Mesendoderm (in vitro differentiated cells): ENCODE results near the gene ZGPAT.

Source experiments
- DNase-seq: peaks from one replicate; pipeline ENCODE4 v3.0.0; 2013
- H2AK5ac ChIP-seq: 2 replicates; pipeline ENCODE4 v1.6.1; 2013; ENCODE audit warnings: low read length, inconsistent platforms
- H2BK120ac ChIP-seq: 2 replicates; pipeline ENCODE4 v1.6.1; 2013; ENCODE audit warnings: low read depth, mild to moderate bottlenecking, low read length, moderate library complexity, mixed read lengths
- H2BK15ac ChIP-seq: replicated peaks from 2 replicates; pipeline ENCODE4 v1.6.1; 2013; ENCODE audit warnings: low read depth, mild to moderate bottlenecking, moderate library complexity
- H2BK5ac ChIP-seq: 2 replicates; pipeline ENCODE4 v1.6.1; 2013; ENCODE audit warnings: low read length, inconsistent platforms
- H3K18ac ChIP-seq: 2 replicates; pipeline ENCODE4 v1.6.1; 2013; ENCODE audit warnings: mild to moderate bottlenecking, low read length, mixed read lengths
- H3K23ac ChIP-seq: one replicate; pipeline ENCODE4 v1.6.1; 2013; ENCODE audit warnings: low read length
- H3K27ac ChIP-seq: 2 replicates; pipeline ENCODE4 v1.5.1; 2013; ENCODE audit warnings: low read depth, mild to moderate bottlenecking, inconsistent platforms, low read length, moderate library complexity
- H3K27me3 ChIP-seq: 2 replicates; pipeline ENCODE4 v1.6.1; 2013; ENCODE audit warnings: low read length, control low read depth, mild to moderate bottlenecking, inconsistent platforms; ENCODE audit not compliant: insufficient read depth, poor library complexity
- H3K36me3 ChIP-seq: 2 replicates; pipeline ENCODE4 v1.6.1; 2013; ENCODE audit warnings: low read length, inconsistent platforms; ENCODE audit not compliant: control insufficient read depth, insufficient read depth
- H3K4ac ChIP-seq: one replicate; pipeline ENCODE4 v1.6.1; 2013; ENCODE audit warnings: low read depth, mild to moderate bottlenecking, low read length, moderate library complexity
- H3K4me1 ChIP-seq: 2 replicates; pipeline ENCODE4 v1.6.1; 2013; ENCODE audit warnings: low read depth, low read length, inconsistent platforms; ENCODE audit not compliant: control insufficient read depth
- H3K4me2 ChIP-seq: 2 replicates; pipeline ENCODE4 v1.6.1; 2013; ENCODE audit warnings: low read length
- H3K4me3 ChIP-seq: 2 replicates; pipeline ENCODE4 v1.5.1; 2013; ENCODE audit warnings: mild to moderate bottlenecking, low read length
- H3K56ac ChIP-seq: one replicate; pipeline ENCODE4 v1.6.1; 2013; ENCODE audit warnings: low read length
- H3K79me1 ChIP-seq: 2 replicates; pipeline ENCODE4 v1.6.1; 2013; ENCODE audit warnings: low read length, inconsistent platforms
- H3K79me2 ChIP-seq: 2 replicates; pipeline ENCODE4 v1.6.1; 2013; ENCODE audit warnings: mild to moderate bottlenecking, low read length; ENCODE audit not compliant: control insufficient read depth, insufficient read depth
- H3K9ac ChIP-seq: 2 replicates; pipeline ENCODE4 v1.6.1; 2013; ENCODE audit warnings: low read length, inconsistent platforms
- H4K5ac ChIP-seq: one replicate; pipeline ENCODE4 v1.6.1; 2013; ENCODE audit warnings: low read length
- H4K8ac ChIP-seq: one replicate; pipeline ENCODE4 v1.6.1; 2013; ENCODE audit warnings: low read depth, mild to moderate bottlenecking, control low read depth, low read length, moderate library complexity
- WGBS: extraction: QIAGEN DNeasy Blood & Tissue Kit; methylation state at CpG from one replicate; pipeline ENCODE4 v1.1.7; 2013; ENCODE audit warnings: low lambda C conversion rate, missing lambda C conversion rate; ENCODE audit not compliant: insufficient coverage; ENCODE audit errors: extremely low coverage; 5-methylcytosine and 5-hydroxymethylcytosine counted together

Gene ZGPAT

DNA sequence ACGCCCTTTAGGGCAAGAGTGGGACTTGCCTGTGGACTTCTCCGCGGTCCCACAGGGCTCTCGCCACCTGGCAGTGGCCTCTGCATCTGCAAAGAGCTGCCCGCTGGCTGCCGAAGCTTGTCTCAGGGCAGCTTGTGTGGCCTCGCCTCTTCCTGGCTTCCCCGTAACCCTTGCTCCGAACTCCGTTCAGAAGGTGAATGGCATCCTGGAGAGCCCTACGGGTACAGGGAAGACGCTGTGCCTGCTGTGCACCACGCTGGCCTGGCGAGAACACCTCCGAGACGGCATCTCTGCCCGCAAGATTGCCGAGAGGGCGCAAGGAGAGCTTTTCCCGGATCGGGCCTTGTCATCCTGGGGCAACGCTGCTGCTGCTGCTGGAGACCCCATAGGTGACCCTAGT lies 46.7 kb upstream of the ZGPAT start:
- Histone ChIP-seq H2BK120ac (no peak overlapping the region), H2BK15ac (no peak overlapping the region), H3K4ac (no peak overlapping the region), H3K56ac (no peak overlapping the region), H3K9ac (no peak overlapping the region), H3K4me1 (peaks cover 2% of the 10 kb centered on the region), H3K27ac (no peak overlapping the region), H3K36me3 (peaks cover 2% of the 10 kb centered on the region), H3K79me2 (no peaks in the 10 kb centered on the region), H3K4me3 (no peak overlapping the region), H2BK5ac (no peak overlapping the region), H3K27me3 (no peaks in the 10 kb centered on the region), H3K18ac (no peak overlapping the region), H3K79me1 (peaks cover 7% of the 10 kb centered on the region), H3K4me2 (no peak overlapping the region), H4K8ac (no peak overlapping the region), H2AK5ac (no peak overlapping the region), H3K23ac (no peak overlapping the region), H4K5ac (no peak overlapping the region)
- WGBS = no CpG with 5 or more reads among the region's 22 CpGs
- DNase-seq = no peak

DNA sequence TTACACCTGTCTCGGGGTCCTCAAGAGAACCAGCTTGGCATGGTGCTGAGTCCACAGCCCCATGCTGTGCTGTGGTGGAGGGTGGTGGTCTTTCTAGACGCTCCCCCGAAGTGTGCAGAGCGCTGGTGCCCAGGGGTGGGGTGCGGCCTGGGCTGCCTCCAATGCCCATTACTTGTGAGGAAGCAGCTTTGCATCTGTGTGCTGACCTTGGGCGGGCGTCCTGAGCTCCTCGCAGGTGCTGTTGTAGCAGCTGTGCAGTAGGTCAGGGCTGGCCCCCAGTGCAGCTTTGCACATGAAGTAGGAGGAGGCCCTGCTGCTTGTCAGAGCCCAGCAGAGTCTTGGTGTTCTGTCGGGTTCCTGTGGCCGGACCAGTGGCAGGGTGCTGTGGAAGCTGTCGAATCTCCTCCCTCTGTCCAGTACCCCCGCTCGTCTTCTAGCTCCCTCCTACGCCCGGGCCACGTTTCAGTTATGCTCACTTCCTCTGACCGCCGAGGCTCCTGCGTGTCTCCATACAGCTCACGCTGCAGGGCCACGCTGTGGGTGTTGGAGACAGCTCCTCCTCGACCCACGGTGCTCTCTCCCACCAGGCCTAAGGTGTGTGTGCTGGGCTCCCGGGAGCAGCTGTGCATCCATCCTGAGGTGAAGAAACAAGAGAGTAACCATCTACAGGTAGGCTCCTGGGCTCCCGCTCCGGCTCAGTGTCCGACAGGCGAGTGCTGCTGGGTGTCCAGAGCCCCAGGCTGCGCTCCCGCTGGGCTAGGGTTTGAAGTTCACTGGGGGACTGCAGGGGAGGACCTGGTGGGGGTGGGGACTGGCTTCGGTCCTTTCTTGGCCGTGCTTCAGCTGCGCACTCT lies 45.7 kb upstream of the ZGPAT start:
- WGBS = no CpG with 5 or more reads among the region's 33 CpGs
- Histone ChIP-seq H2BK15ac (no peak overlapping the region), H3K79me1 (peaks cover 7% of the 10 kb centered on the region), H3K4me2 (no peak overlapping the region), H3K4ac (no peak overlapping the region), H4K5ac (no peak overlapping the region), H2AK5ac (no peak overlapping the region), H3K23ac (no peak overlapping the region), H3K79me2 (no peaks in the 10 kb centered on the region), H3K27ac (no peak overlapping the region), H3K36me3 (peaks cover 2% of the 10 kb centered on the region), H3K56ac (no peak overlapping the region), H2BK120ac (no peak overlapping the region), H4K8ac (no peak overlapping the region), H3K9ac (no peak overlapping the region), H3K18ac (no peak overlapping the region), H3K27me3 (no peaks in the 10 kb centered on the region), H3K4me3 (no peak overlapping the region), H3K4me1 (peaks cover 2% of the 10 kb centered on the region), H2BK5ac (no peak overlapping the region)
- no peak for DNase-seq

- H2BK5ac ChIP-seq = no peak overlapping the region
- no peak overlapping the region for H3K4me3 ChIP-seq
- no peak overlapping the region for H3K56ac ChIP-seq
- no peak overlapping the region for H2AK5ac ChIP-seq
- H3K9ac ChIP-seq = no peak overlapping the region
- no peaks in the 10 kb centered on the region for H3K79me2 ChIP-seq
- no peak overlapping the region for H3K27ac ChIP-seq
- peaks cover 2% of the 10 kb centered on the region for H3K36me3 ChIP-seq
- no peak overlapping the region for H4K5ac ChIP-seq
- no CpG with 5 or more reads among the region's 9 CpGs for WGBS
- H3K4me1 ChIP-seq = peaks cover 2% of the 10 kb centered on the region
- H3K4ac ChIP-seq = no peak overlapping the region
- no peak for DNase-seq
- no peak overlapping the region for H2BK15ac ChIP-seq
- H2BK120ac ChIP-seq = no peak overlapping the region
- no peak overlapping the region for H3K4me2 ChIP-seq
- H3K79me1 ChIP-seq = peaks cover 7% of the 10 kb centered on the region
- no peak overlapping the region for H3K23ac ChIP-seq
- H3K27me3 ChIP-seq = no peaks in the 10 kb centered on the region
- no peak overlapping the region for H3K18ac ChIP-seq
- H4K8ac ChIP-seq = no peak overlapping the region
Observed at GRCh38 chr20:63662813-63663189, 45.0 kb upstream of the ZGPAT start.

- Histone ChIP-seq H3K56ac (no peak overlapping the region), H3K18ac (no peak overlapping the region), H2BK120ac (no peak overlapping the region), H2BK15ac (no peak overlapping the region), H2BK5ac (no peak overlapping the region), H3K4me1 (peaks cover 2% of the 10 kb centered on the region), H3K23ac (no peak overlapping the region), H4K5ac (no peak overlapping the region), H3K4me3 (no peak overlapping the region), H4K8ac (no peak overlapping the region), H3K27ac (no peak overlapping the region), H3K4ac (no peak overlapping the region), H3K9ac (no peak overlapping the region), H3K79me2 (no peaks in the 10 kb centered on the region), H2AK5ac (no peak overlapping the region), H3K27me3 (no peaks in the 10 kb centered on the region), H3K36me3 (peaks cover 2% of the 10 kb centered on the region), H3K4me2 (no peak overlapping the region), H3K79me1 (peaks cover 7% of the 10 kb centered on the region)
- WGBS = no CpG with 5 or more reads among the region's 26 CpGs
- DNase-seq = no peak
Observed at GRCh38 chr20:63663332-63664066, 44.3 kb upstream of the ZGPAT start.

DNA sequence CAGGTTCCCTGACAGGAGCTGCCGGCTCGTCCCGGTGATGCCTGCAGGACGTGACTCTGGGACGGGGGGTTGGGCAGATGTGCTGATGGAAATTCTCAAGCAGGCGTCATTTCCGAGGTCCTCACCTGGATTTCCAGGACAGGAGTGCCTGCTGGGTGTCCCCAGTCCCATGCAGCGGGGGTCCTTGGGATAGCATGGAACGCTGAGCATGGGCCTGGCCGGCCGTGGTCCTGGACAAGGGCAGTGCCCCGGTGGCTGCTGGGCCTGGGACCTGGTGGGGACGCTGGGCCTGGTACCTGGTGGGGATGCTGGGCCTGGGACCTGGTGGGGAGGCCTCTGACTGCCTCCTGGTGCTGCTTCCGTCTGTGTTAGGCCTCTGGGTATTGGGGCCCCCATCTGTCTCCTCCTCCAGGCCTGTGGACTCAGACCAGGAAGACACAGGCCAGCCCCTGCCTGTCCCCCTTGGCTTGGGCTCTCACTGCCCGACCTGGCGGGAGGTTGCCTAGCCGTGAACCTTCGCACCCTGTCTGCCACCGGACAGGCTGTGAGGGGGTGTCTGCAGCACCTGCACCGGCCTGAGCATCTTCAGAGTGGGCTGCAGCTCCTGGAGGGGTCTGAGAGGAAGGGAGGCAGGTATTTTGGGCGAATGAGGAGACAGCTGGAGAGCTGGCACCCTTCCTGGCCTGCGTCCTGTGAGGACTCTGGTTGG lies 43.5 kb upstream of the ZGPAT start:
- Histone ChIP-seq H3K79me2 (no peaks in the 10 kb centered on the region), H3K18ac (no peak overlapping the region), H3K79me1 (peaks cover under 1% of the 10 kb centered on the region), H3K36me3 (peaks cover 2% of the 10 kb centered on the region), H2BK15ac (no peak overlapping the region), H4K8ac (no peak overlapping the region), H3K4me1 (no peaks in the 10 kb centered on the region), H3K27ac (no peak overlapping the region), H4K5ac (no peak overlapping the region), H3K9ac (no peak overlapping the region), H2AK5ac (no peak overlapping the region), H3K23ac (no peak overlapping the region), H2BK120ac (no peak overlapping the region), H3K4ac (no peak overlapping the region), H3K4me2 (no peak overlapping the region), H3K27me3 (no peaks in the 10 kb centered on the region), H3K56ac (no peak overlapping the region), H2BK5ac (no peak overlapping the region), H3K4me3 (no peak overlapping the region)
- WGBS = no CpG with 5 or more reads among the region's 22 CpGs
- no peak for DNase-seq
